HG02970 (cell line): ENCODE data around the gene PCAT7.
"Not testable (repeated sequence)": the region's sequence is repeated elsewhere in the genome, so short reads cannot be mapped to it uniquely, and the experiment has no call there.

Experiments
- ATAC-seq: cut with Tn5 transposase; IDR thresholded peaks from one replicate; pipeline ENCODE4 v1.9.1; 2021; ENCODE audit warnings: mild to moderate bottlenecking, moderate library complexity, moderate number of reproducible peaks; ENCODE audit not compliant: unreplicated experiment, low FRiP score

Gene PCAT7

DNA sequence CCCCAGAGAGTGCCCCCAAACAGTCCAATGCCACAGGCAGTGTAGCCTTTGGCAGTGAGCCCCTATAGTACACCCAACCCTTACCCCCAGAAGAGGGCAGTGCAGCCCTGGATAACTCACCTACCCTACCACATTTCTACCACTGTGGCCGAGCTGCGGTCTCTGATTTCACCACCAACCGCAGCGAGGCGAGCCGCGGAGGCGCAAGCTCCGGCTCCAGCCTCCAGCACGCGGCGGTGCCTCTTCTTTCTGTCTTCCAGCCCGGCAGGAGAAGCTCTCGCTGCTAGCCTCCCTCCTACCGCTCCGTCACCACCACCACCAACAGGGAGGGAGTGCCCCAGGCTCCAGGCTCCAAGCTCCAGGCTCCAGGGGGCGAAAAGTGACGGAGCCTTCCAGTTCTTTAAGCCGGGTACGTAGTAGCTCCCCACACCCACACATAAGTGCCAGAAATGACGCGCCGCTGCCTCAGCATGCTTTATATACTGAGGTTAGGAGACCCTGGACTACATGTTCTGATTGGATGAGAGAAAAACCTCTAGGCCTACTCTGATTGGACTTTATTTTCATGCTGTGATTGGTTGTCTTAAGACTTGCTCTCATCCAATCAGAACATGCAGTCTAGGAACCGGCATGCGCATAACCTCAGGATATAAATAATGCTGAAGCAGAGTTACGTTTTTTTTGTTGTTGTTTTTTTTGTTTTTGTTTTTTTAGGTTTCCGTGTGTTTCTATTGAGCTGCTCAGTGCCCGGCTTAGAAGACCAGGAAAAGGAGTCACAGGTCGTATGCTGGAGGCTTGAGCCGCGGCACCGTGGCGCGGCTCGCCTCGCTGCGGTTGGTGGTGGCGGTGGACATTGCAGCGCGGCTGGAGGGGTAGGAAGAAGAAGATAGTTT lies at the start of gene PCAT7:
PCAT7 (plus strand) TSS at position 645 of the 893 bp plus-strand sequence.
- no peak for ATAC-seq

DNA sequence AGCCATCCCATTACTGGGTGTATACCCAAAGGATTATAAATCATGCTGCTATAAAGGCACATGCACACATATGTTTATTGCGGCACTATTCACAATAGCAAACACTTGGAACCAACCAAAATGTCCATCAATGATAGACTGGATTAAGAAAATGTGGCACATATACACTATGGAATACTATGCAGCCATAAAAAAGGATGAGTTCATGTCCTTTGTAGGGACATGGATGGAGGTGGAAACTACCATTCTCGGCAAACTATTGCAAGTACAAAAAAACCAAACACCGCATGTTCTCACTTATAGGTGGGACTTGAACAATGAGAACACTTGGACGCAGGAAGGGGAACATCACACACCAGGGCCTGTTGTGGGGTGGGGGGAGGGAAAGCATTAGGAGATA lies 48.5 kb upstream of the PCAT7 start:
- not testable (repeated sequence) for ATAC-seq

DNA sequence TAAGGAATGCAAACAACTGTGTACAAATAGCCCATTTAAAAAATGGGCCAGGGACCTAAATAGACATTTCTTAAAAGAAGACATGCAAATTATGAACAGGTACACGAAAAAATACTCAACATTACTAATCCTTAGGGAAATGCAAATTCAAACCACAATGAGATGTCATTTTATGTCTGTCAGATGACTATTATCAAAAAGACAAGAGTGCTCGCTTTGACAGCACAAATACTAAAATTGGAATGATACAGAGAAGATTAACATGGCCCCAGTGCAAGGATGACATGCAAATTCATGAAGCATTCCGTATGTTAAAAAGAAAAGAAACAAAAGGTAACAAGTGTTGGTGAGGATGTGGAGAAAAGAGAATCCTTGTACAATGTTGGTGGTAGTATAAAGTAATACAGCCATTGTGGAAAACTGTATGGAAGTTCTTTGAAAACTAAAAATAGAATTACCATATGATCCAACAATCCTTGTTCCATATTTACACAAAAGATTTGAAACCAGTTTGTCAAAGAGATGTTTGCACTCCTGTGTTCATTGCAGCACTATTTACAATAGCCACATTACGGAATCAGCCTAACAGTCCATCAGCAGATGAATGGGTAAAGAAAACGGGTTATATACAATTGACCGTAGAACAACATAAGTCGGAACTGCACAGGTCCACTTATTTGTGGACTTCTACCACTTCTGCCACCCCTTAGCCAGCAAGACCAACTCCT lies 47.2 kb upstream of the PCAT7 start:
- ATAC-seq = no peak

DNA sequence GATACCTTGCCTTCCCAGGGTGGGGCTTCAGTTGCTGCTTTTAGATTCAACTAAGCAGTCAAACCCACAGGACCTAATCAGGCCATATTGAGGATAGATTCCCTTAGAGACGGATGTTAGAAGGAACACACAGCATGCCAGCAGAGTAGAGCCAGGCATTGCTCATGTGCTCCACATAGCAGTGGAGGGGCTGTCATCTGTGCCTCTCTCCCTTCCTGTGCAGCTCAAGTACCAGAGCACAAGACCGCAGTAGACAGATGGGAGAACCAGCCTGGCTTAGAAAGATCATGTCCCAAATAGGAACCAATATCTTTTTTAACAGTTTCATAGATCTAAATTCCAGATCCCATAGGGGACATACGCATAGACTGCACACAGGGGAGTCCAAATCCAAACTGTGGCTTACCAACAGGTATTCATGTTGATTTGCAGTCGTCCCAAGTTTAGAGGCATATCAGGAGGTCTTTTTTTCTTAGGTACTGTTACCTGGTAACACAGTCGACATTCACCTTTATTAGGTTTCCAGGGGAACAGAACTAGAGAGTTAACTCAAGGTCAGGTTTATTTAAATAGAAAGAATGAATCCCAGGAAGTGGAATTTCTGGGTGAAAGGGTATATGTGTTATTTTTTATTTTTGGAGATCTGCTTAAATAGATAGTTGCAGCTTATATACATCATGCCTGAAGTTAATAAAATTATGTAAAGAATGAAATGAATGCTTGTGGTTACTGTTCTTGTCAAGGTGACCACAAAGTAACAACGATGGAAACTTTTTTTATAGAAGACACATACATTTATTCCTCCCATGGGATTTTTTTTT lies 43.5 kb upstream of the PCAT7 start:
- ATAC-seq = no peak

DNA sequence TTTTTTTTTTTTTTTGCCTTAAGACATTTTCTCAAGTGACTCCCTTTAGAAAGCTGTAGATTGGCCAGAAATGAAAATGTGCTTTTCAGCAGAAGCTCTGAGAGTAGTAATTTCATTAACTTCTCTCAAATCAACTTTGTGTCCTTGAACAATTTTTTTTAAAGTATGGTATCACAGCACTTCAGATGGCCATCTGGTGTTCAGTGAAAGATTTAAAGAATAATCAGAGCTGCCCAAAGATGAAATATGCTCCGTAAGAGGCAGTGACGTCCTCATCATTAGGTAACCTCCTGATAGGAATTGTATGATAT lies 43.0 kb upstream of the PCAT7 start:
- ATAC-seq = no peak

DNA sequence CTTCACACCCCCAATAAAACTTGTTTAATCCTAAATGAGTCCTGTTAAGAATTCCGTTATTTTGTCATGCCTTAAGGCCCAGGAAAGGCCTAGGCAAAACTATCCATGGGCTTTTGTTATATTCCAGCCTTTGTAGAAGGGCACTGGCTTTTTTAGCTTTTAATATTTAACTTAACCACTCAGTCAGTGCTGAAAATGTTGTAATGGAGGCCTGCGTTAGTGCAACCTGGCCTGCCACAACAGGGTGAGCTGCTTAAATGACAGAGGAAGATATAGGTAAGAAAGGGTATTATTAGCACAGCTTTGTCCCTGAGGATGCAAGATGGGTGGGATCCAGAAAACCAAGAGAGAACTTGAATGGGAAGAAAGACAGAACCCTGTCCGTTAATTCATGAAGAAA lies 40.2 kb upstream of the PCAT7 start:
- no peak for ATAC-seq

DNA sequence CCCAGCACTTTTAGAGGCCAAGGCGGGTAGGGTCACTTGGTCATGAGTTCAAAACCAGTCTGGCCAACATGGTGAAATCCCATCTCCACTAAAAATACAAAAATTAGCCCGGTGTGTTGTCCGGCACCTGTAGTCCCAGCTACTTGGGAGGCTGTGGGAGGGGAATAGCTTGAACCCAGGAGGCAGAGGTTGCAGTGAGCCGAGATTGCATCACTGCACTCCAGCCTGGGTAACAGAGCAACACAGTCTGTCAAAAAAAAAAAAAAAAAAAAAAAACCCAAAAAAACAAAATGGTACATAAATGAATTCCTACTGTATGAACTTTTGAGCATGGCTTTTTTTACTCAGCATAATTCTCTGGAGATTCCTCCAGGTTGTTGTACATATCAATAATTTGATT lies 37.6 kb upstream of the PCAT7 start:
- ATAC-seq = no peak

DNA sequence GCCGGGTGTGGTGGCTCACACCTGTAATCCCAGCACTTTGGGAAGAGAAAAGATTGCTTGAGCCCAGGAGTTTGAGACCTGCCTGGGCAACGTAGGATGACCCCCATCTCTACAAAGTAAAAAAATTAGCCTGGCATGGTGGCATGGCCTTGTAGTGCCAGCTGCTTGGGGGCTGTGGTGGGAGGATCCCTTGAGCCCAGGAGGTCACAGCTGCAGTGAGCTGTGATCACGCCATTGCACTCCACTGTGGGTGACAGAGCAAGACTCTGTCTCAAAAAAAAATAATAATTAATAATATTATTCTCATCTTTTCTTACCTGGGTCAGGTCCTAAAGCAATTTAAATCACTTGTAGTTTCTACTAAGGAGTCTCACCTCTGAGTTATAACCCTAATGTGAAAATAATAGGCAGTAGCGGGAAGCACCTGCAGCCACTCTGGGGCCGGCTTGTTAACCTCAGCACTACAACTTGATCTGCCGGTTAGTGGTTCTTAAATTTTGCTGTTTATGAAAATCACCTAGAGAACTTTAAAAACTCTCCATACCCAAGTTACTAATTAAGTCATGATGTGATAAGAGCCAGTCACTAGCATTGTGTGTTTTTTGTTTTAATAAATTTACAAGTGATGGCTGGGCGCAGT lies 29.4 kb upstream of the PCAT7 start:
- ATAC-seq = no peak

DNA sequence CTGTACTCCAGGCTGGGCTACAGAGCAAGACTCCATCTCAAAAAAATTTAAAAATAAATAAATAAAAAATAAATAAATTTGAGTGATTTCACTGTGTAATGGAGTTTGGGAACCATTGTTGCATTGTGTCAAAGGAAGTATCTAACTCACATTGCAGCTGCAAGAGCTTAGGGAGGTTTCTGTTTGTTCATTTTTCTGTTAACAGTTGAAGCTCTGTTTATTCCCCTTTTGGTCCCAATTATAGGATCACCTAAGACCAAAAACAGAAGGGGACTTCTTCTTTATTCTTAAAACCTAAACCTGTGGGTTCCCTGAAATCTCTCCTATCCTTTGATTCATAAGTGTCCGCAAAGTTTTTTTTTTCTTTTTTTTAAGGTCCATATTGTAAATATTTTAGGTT lies 28.6 kb upstream of the PCAT7 start:
- ATAC-seq = no peak

DNA sequence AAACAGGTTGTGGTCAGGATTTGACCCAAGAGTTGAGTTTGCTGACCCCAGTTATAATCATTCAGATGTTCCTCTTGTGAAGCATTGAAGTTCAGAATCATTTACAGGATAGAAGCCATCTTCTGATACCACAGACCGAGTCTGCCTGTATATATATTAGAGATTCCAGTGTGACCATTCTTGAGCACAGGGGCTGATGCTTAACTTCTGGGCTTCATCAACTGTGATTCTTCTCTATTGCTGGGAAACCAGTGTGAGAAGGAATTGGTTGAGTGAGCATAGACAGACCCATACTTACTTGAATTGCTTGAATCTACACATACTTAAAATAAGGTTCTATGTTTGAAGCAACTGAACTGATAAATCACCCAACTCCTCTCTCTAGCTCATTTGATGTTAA lies 27.9 kb upstream of the PCAT7 start:
- ATAC-seq = no peak

DNA sequence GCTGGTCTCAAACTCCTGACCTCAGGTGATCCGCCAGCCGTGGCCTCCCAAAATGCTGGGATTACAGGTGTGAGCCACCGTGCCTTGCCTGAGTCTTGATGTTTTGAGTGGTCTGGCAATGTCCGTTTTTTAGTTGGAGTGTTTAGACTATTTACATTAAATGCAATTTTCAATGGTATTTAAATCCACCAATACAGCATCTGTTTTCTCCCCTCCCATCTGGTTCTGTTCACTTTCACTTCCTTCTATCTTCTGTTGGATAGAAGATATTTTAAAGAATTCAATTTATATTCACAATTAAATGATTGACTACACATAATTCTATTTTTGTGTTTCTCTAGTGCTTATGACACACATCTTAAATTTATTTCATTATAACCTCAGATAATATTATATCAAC lies 26.0 kb upstream of the PCAT7 start:
- ATAC-seq = no peak

DNA sequence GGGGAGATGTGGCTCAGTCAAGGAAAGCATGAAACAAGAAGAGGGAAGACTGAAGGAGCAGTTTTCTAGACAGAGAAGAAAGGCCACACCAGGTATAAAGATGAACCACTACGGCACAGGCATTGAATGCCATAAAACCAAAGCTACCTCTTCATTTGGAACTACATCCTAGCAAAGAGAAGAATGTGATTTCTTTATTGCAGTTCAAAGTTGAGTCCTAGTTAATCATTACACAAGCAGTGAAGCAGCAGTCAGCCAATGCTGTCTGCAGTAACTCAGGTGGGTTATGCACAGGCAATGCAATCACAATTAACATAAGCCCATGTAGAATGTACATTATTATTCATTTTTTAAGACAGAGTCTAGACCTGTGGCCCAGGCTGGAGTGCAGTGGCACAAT lies 21.7 kb upstream of the PCAT7 start:
- no peak for ATAC-seq

DNA sequence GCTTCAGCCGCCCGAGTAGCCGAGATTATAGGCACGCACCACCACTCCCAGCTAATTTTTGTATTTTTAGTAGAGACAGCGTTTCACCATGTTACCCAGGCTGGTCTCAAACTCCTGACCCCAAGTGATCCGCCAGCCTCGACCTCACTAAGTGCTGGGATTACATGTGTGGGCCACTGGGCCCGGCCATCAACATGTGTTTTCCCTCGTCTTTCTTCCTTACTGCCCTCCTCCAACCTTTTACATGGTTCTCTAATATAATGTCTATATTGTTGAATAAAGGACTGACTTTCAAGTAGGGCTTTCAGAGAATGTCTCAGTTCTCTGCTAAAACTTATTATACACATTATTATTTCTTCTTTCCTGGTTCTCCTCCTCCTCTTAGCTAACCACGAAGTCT lies 21.3 kb upstream of the PCAT7 start:
- ATAC-seq = no peak

DNA sequence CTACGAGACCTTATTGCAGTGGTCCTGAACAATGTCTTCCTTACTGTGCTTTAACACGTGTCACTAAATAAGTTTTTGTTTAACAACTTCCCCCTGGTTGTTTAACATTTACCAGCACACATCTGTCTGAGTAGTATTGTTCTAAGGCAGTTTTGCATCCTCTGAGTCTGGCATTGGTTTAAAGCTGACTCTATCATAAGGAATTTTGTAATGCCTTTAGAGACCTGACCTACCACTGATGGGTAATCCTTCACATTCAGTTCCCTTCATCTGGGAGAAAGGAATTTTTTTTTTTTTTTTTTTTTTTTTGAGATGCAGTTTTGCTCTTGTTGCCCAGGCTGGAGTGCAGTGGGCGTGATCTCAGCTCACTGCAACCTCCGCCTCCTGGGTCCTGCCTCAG lies 20.0 kb upstream of the PCAT7 start:
- no peak for ATAC-seq

DNA sequence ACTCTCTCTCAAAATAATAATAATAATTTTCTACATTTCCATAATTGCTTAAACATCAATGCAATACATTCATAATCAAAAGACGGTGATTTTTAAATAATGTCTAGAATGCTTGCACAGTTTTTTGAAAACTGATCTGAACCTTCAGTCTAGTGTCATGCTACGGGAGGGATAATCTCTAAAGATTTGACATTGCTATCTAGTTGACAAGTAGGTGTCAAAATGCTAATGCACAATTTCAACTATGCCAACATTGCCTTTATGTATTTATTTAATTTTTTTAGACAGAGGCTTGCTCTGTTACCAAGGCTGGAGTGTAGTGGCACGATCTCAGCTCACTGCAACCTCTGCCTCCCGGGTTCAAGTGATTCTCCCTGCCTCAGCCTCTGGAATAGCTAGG lies 16.0 kb upstream of the PCAT7 start:
- no peak for ATAC-seq

DNA sequence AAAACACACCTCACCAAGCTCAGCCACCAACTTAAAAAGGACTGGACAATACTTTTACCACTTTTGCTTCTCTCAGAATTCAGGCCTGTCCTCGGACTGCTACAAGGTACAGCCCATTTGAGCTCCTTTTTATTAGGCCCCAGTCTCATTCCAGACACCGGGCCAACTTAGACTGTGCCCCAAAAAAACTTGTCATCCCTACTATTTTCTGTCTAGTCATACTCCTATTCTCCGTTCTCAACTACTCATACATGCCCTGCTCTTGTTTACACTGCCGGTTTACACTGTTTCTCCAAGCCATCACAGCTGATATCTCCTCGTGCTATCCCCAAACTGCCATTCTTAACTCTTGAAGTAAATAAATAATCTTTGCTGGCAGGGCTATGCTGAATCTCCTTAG lies 10.5 kb upstream of the PCAT7 start:
- not testable (repeated sequence) for ATAC-seq

DNA sequence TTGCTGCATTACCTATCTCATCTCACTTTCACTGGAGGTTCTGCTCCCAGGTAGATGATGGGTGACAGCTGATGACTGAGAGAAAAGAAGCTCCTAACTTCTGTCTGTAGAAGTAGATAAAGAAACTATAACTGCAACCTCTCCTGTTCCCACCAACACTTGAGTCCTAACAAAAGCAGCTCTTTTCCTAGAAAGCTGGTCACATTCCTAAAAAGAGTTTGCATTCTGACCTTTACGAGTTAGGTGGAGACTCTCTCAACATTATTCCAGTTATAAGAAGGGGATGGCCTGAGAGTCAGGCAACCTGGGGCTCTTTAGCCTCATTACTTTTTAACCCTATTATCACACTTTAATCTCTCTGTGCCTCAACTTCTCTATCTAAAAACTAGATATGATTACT lies 8.9 kb upstream of the PCAT7 start:
- ATAC-seq = no peak

DNA sequence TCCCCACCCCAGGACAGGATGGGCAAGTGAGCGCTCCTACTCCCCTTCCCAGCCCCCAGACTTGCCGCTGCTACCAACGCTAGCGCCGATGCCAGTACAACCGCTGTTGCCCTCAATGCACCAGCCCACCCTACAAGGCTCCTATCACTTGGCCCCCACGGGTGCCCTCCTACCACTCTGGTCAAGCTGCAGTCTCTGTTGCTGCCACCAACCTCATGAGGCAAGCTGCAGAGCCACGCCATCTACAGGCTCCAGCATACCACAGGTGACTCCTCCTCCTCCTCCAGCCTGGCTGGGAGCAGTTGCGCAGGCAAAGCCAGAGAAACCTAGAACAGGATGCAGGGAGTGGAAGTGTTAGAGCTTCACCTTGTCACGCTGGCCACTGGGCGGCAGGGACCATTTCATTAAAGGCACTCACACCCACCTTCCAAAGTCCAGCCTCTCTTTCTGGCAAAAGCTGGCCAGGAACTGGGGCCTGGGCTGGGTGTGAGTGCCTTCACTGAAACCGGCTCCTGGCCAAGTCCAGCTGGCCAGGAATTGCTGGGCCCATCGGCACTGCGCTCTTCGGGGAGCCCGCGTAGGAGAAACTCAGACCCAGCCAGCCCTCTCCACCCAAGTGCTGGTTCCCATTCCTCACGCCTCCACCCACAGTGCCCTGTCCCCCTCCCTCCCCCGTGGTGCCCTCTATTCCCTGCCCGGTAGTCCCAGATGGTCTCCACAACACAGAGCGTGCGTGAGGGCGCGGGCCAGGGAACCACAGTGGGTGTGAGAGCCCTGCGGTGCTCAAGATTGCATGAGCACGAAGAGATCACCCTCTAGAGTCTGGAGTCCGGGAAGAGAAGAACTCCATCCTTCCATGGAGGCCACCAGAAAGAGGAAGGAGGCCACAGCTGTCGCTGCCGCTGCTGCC lies 1.6 kb upstream of the PCAT7 start:
- no peak for ATAC-seq

DNA sequence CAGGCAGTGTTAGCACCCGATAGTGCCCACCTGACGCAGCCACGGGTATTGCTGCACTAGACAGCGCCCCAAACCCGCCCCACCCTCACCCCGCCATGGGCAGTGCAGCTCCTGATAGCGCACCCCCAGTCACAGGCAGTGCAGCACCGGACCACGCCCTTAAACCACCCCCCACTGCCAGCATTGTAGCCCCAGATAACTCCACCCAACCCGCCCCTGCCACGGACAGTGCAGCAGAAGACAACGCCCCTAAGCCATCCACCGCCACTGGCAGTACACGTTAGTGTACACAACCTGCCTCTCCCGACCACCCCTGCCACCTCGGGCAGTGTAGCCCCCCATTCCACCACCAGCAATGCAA lies 825 bp upstream of the PCAT7 start:
- ATAC-seq = no peak

DNA sequence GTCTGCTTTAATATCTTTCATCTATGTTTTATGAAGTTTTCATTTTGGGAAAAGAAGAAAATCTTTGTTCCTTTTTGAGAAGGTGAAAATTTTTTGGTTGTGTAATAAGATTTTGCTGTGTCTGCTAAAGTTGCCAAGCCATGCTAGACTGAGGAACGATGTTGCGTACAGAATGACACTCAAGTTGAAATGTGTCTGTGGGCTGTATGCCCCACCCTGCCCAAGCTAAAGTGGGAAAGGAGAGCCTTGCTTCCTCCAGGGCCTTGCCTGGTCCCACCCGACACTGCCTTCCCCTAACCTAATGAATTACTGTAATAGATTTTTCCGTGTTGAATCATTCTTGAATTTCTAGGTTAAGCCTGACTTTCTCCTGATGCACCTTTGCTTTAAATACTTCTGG lies 2.5 kb downstream of the PCAT7 start:
- ATAC-seq = no peak
